ENCODE data around the gene AANAT.

DNA sequence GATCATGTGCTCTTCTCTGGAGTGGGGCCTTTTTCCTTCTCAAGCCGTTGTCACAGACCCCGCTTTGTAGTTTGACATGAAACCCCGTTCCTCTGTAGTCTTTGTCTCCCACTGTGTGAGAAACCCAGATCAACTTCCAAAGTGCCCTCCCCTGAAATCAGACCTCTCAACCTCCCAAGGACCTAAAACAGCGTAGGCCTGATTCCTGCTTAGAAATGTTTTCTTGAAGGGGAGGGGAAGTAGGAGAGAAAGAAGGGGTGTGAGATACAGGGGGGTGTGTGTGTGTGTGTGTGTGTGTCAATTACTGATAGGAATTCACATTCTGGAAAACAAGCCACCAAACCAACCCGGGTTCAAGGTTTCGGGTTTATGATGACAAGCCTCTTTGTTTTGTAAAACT lies 15.9 kb upstream of the AANAT start:
- TF ChIP-seq, protein P1, sequence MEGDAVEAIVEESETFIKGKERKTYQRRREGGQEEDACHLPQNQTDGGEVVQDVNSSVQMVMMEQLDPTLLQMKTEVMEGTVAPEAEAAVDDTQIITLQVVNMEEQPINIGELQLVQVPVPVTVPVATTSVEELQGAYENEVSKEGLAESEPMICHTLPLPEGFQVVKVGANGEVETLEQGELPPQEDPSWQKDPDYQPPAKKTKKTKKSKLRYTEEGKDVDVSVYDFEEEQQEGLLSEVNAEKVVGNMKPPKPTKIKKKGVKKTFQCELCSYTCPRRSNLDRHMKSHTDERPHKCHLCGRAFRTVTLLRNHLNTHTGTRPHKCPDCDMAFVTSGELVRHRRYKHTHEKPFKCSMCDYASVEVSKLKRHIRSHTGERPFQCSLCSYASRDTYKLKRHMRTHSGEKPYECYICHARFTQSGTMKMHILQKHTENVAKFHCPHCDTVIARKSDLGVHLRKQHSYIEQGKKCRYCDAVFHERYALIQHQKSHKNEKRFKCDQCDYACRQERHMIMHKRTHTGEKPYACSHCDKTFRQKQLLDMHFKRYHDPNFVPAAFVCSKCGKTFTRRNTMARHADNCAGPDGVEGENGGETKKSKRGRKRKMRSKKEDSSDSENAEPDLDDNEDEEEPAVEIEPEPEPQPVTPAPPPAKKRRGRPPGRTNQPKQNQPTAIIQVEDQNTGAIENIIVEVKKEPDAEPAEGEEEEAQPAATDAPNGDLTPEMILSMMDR (IDR thresholded peaks at IDR 0.05; ENCODE audit: low read depth, low read length, missing input control): no peak
- TF ChIP-seq TAF1 (conservative IDR thresholded peaks at IDR 0.05): no peak
- TF ChIP-seq JUND (IDR thresholded peaks at IDR 0.05): no peak
- TF ChIP-seq, protein P2, sequence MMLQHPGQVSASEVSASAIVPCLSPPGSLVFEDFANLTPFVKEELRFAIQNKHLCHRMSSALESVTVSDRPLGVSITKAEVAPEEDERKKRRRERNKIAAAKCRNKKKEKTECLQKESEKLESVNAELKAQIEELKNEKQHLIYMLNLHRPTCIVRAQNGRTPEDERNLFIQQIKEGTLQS (IDR thresholded peaks at IDR 0.05): no peak
- TF ChIP-seq, protein P3, sequence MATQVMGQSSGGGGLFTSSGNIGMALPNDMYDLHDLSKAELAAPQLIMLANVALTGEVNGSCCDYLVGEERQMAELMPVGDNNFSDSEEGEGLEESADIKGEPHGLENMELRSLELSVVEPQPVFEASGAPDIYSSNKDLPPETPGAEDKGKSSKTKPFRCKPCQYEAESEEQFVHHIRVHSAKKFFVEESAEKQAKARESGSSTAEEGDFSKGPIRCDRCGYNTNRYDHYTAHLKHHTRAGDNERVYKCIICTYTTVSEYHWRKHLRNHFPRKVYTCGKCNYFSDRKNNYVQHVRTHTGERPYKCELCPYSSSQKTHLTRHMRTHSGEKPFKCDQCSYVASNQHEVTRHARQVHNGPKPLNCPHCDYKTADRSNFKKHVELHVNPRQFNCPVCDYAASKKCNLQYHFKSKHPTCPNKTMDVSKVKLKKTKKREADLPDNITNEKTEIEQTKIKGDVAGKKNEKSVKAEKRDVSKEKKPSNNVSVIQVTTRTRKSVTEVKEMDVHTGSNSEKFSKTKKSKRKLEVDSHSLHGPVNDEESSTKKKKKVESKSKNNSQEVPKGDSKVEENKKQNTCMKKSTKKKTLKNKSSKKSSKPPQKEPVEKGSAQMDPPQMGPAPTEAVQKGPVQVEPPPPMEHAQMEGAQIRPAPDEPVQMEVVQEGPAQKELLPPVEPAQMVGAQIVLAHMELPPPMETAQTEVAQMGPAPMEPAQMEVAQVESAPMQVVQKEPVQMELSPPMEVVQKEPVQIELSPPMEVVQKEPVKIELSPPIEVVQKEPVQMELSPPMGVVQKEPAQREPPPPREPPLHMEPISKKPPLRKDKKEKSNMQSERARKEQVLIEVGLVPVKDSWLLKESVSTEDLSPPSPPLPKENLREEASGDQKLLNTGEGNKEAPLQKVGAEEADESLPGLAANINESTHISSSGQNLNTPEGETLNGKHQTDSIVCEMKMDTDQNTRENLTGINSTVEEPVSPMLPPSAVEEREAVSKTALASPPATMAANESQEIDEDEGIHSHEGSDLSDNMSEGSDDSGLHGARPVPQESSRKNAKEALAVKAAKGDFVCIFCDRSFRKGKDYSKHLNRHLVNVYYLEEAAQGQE (IDR thresholded peaks at IDR 0.05): no peak
- TF ChIP-seq, protein P4, sequence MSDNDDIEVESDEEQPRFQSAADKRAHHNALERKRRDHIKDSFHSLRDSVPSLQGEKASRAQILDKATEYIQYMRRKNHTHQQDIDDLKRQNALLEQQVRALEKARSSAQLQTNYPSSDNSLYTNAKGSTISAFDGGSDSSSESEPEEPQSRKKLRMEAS (IDR thresholded peaks at IDR 0.05): no peak
- TF ChIP-seq YY1 (IDR thresholded peaks at IDR 0.05): no peak
- TF ChIP-seq GABPA (IDR thresholded peaks at IDR 0.05 in 1 of 2, conservative IDR thresholded peaks at IDR 0.05 in 1 of 2): no peak
- TF ChIP-seq, protein P5, sequence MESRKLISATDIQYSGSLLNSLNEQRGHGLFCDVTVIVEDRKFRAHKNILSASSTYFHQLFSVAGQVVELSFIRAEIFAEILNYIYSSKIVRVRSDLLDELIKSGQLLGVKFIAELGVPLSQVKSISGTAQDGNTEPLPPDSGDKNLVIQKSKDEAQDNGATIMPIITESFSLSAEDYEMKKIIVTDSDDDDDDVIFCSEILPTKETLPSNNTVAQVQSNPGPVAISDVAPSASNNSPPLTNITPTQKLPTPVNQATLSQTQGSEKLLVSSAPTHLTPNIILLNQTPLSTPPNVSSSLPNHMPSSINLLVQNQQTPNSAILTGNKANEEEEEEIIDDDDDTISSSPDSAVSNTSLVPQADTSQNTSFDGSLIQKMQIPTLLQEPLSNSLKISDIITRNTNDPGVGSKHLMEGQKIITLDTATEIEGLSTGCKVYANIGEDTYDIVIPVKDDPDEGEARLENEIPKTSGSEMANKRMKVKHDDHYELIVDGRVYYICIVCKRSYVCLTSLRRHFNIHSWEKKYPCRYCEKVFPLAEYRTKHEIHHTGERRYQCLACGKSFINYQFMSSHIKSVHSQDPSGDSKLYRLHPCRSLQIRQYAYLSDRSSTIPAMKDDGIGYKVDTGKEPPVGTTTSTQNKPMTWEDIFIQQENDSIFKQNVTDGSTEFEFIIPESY (IDR thresholded peaks at IDR 0.05): no peak
- TF ChIP-seq HNF4G (IDR thresholded peaks at IDR 0.05): no peak
- no peak for TF ChIP-seq RAD21 (IDR thresholded peaks at IDR 0.05)
- no peak for TF ChIP-seq EGR1 (IDR thresholded peaks at IDR 0.05; ENCODE audit: low read depth in 2 of 2)

All from liver (tissue), 3 donors.